Ammon's horn (tissue), 1 donor: ENCODE measurements around the gene RNF207.

Experiments used
- DNase-seq: peaks from one replicate; pipeline ENCODE4 v3.0.0-alpha.2; 2016; ENCODE audit warnings: low spot score

Gene RNF207, protein sequence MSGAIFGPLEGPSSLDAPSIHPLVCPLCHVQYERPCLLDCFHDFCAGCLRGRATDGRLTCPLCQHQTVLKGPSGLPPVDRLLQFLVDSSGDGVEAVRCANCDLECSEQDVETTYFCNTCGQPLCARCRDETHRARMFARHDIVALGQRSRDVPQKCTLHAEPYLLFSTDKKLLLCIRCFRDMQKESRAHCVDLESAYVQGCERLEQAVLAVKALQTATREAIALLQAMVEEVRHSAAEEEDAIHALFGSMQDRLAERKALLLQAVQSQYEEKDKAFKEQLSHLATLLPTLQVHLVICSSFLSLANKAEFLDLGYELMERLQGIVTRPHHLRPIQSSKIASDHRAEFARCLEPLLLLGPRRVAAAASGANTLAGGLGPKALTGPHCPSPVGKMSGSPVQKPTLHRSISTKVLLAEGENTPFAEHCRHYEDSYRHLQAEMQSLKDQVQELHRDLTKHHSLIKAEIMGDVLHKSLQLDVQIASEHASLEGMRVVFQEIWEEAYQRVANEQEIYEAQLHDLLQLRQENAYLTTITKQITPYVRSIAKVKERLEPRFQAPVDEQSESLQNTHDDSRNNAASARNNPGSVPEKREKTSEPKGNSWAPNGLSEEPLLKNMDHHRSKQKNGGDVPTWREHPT

GRCh38 chr1:6205849-6206519, at the start of gene RNF207:
Gene RNF207, plus strand, starts transcription at chr1:6206119. Its CDS starts 417 bp downstream, at chr1:6206536.
- DNase-seq: no peak

DNA sequence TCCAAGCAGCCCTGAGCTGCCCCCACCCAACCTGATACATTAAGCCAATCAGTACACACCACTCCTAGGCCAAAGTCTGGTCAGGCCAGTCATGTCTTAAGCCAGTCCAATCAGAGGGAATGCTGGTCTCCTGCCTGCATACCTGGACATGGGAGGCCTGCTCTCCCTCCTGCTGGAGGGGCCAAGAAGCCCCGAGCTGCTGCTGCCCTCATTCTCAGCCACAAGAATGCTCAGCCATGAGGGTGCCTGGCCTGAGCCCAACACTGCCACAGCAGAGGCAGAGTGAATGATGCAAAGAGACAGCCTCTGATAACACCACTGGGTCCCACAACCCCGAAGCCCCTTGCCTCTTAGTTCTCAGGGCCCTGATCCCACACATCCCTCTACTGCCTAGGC, 48.8 kb upstream of the RNF207 start:
- DNase-seq: no peak

GRCh38 chr1:6157528-6158174, 48.3 kb upstream of the RNF207 start:
- peak; percentile 72 for DNase-seq

DNA sequence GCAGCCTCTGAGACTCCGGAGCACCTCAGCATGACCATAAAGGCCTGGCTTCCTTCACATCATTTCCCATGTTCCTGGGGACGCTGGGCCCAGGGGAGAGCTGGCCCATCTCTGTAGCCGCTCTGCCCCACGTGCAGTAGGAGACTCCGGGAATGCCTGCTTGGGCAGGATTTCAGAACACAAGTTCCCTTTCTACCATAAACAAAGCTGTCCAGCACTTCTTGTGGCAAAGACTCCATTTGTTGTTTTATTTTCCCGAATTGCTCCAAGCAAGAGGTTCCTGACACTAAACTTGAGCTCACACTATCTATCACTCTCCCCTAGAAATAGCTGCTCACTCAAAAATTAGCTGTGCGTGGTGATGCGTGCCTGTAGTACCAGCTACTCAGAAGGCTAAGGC, 47.7 kb upstream of the RNF207 start:
- no peak for DNase-seq

DNA sequence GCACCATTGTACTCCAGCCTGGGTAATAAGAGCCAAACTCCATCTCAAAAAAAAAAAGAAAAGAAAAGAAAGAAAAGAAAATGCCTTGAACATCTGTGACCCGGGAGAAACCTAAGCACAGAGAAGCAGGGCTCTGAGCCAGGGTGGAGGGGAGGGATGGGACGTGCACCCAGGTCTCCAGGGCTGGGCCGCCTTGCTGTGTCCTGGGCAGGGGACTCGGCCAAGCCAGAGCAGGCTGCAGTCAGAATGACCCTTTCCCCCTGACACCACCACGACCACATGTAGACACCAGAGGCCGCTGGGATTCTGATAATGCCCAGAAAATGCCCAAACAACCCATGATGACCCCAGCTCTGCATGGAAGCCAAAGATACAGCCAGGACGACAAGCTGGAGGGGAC, 43.6 kb upstream of the RNF207 start:
- no peak for DNase-seq

- no peak for DNase-seq
These were observed 43.1 kb upstream of the RNF207 start for GRCh38 chr1:6162773-6163172.

DNA sequence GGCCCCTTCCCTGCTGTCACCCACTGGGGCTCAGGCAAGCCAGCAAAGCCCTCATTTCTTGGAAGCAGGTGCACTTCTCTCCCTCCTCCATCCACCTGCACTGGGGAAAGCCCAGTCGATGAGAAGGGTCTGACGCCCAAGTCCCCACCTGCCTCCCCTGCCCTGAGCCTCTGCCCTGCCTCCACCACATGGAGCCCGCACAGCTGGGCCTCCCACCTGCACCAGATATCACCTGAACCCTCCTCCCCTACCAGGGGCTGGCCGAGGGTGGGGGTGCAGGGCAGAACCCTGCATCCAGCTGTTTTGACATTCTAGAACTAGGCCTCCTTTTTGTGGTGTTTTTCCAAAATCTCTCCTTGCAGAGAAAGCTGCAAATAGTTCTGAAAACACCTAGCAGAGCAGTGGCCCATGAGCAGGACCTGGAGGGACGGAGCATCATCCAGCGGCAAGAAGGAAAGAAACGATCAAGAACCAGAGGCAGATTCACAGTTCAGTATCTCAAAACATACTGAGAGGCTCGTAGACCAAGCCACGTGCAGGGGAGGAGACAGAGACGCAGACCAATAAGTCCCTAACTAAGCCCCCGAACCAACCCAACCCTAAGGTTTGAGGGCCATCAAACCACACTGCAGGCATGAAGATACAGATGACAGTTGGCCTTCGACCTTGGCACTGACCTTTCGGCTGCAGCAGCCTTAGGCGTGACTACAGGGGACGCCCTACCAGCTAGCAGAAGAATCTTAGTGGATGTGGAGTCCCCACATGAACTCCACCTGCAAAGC, 42.5 kb upstream of the RNF207 start:
- DNase-seq: no peak

DNA sequence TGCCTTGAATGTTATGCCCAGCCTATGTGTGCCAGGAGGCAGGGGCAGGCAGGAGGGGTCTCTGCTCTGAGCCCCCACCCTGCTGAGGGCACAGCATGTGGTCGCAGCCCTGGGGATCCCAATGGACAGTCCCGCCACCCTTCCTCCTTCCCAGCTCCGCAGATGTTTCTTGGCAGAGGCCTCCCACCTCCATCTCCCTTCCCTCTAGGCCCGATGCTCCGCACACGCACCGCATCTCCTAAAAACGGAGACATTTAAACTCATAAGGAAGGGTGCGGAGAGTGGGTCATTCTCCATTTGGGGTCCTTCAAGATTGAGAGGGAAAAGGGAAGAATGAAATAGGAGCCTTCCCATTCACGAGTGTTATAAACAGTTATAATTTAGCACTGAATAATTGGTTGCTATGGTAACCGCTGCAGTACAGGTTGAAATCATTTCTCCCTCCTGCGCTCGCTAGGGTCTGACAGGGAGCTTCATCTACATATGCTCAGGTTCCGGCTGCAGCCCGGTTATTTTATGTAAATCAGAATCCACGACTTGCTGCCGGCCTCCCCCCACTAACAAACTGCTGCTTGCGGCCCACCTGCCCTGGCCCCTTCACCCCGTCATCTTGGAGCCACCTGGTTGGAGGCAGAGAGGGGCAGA, 41.8 kb upstream of the RNF207 start:
- peak; percentile 58 for DNase-seq

DNA sequence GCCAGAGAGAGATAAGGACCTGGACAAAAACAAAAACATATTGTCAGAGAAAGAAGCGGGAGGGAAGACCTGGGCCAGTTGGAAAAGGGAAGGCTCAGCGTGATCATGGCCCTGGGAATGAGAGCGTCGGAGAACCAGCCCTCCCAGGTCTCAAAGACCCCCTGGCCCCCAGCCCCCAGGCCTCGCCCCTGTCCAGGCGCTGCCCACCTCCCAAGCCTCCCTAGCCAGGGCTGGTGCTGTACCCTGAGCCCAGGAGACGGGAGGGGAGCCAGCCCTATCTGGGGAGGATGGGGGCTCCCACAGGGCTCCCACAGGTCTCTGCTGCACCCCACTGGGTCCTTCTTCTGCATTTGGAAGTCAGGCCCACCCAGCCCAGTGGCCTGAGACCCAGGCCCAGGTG, 40.9 kb upstream of the RNF207 start:
- no peak for DNase-seq

- DNase-seq: no peak
These were observed 40.4 kb upstream of the RNF207 start for GRCh38 chr1:6165441-6165985.

DNA sequence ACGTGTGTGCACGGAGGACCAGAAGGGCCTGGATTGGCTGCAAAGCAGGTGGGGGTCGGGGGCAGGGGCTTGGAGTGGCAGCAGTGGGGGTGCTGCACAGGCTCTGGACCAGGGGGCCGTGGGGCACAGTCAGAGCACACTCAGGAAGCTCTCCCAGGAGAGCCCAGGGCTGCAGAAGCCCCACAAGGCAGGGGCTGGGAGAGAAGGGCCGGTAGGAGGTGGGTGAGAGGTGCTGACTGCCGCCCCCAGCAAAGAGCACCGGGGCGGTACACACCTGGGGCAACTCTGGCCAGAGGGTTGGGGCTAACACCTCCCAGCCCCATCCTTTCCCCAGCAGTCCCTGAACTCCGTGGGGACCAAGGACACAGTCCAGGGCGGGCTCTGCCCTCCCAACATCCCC, 39.7 kb upstream of the RNF207 start:
- DNase-seq: no peak

DNA sequence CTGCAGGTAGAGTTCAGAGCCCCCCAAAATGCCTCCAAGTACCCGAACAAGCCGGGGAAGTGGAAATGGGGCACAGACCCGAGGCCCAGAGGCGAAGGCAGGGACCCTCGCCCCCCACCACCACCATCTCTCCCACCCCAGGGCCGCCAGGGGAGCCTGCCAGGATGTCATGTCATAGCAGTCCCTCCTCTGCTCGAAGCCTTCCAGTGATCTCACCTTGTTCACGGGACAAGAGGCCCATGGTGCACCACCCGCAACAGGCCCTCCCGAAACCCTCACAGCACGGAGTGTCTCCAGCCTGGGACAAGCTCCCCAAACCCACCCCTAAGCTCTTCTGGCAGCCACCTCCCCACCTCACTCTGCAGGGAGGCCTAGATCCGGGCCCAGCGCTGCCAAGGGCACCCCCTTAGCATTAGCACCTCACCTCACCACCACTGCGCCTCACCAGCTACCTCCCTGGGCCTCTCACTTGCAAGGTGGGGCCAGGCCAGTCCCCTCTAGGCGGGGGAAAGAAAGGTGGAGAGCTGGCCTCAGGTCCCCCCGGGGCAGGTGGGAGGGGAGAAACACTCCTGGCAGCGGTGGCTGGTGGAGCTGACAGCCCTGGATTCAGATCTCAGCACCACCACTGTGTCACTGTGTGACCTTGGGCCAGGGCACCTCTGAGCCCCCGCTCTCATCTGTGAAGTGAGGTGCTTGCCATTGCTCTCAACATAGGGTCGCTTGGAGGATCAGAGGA, 39.1 kb upstream of the RNF207 start:
- DNase-seq: no peak

- peak; percentile 60 for DNase-seq
These were observed 38.3 kb upstream of the RNF207 start for GRCh38 chr1:6167391-6168303.

DNA sequence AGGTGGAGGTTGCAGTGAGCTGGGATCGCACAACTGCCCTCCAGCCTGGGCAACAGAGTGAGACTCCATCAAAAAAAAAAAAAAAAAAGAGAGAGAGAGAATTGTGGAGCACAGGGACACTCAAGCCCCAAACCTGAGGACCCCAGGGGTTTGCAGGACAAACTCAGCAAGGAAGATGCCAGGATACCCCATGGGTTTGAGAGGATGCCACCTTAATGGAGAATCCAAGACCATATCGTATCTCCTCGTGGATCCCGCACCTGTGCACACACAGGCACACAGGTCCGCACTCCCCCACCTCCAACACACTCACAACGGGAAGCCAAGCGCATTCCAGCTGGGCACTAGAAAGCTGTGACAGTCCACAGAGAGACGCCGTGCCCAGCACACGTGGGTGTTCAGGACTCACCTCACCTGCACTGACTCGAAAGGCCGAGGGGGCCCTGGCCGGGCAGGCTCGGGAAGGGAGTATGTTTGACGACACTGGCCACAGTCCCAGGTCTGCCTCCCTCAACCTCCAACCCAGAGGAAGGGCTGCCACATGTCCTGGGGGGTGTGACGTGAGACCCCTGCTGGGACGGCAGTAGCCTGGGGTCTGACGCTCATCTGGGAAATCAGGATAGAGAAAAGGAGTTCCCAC, 36.9 kb upstream of the RNF207 start:
- no peak for DNase-seq

GRCh38 chr1:6170116-6170741, 35.7 kb upstream of the RNF207 start:
- no peak for DNase-seq

GRCh38 chr1:6170742-6171201, 35.1 kb upstream of the RNF207 start:
- DNase-seq: peak; percentile 54

DNA sequence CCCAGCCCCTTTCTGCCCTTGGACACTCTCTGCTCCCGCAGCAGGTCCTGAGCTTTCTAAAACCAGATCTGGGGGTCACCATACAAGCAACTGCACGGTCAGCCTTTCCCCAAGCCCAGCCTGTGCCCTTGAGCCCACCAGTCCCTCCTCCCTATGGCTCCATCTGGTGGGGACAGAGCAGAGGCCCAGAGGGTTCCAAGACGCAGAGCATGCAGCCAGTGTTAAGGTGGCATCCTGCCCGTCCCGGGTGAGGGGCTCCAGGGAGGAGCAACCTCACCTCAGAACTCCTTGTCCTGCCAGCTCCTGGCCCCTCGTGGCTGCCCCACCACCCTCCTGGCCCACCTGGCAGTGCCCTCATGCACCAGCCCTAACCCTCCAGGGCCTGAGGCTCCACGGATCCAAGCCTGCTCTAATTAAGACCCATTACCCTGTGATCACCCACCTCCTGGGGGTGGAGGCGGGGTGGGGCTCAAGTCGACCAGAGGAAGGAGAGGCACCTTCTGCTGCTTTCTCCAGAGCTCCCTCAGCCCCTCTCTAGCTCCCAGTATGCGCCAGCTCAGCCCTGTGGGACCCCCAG, 34.3 kb upstream of the RNF207 start:
- DNase-seq: no peak

GRCh38 chr1:6172549-6172948, 33.4 kb upstream of the RNF207 start:
- DNase-seq: no peak
